H1 (cell line): Measurements from ENCODE around the gene ANKRD27. TPM values are rescaled to one million over a fixed set of nuclear protein-coding genes. Genes with fewer than 3 reads are reported as not detected.

Experiments
- RFX5 ChIP-seq: IDR thresholded peaks from 2 replicates; pipeline ENCODE4 v1.6.1; 2011; ENCODE audit warnings: low read depth, low read length, improper control_type of control experiment, borderline replicate concordance
- TEAD4 ChIP-seq: IDR thresholded peaks from 2 replicates; pipeline ENCODE4 v1.6.1; 2012; ENCODE audit warnings: low read depth, low read length, inconsistent platforms, mixed read lengths
- polyA plus RNA-seq, 7 experiments: library from polyadenylated mRNA; depleted of rRNA in 3 of 7; stranded (reverse) in 5 of 7; unstranded in 2 of 7; fragments of >200 nt in 5 of 7; fragments of 200-250 nt in 2 of 7; gene quantifications; 1 replicate in 5 of 7; 2 replicates in 1 of 7; 4 replicates in 1 of 7; pipeline versions ENCODE4 v1.2.1 to v1.2.3, GENCODE V29; 2011 to 2013; ENCODE audit warnings: missing spikeins in 2 of 7, mixed read lengths in 2 of 7
- total RNA-seq: library from RNA; stranded (reverse); fragmentation: NEBNext Ultra II Directional; extraction: Animal tissue kit (Norgen Biotek cat#: 25700); gene quantifications from 2 replicates; pipeline ENCODE4 v1.2.1, GENCODE V29; 2021
- TF ChIP-seq, protein P1 (sequence below), 3 experiments: IDR thresholded peaks; 1 replicate in 2 of 3; 2 replicates in 1 of 3; pipeline versions ENCODE4 v1.5.1 to v1.6.1; 2011; ENCODE audit warnings: low read length in 3 of 3, mild to moderate bottlenecking in 3 of 3, inconsistent platforms in 2 of 3, low read depth in 1 of 3, moderate library complexity in 1 of 3; ENCODE audit not compliant: insufficient read depth in 1 of 3; ENCODE audit errors: control extremely low read depth in 1 of 3

ANKRD27 gene
- total and polyA plus RNA-seq, 2 of the 8 experiments (the other 6 are each of a cell fraction or from before 2014, with no cell fraction given) = 27.9 to 55.7 TPM

DNA sequence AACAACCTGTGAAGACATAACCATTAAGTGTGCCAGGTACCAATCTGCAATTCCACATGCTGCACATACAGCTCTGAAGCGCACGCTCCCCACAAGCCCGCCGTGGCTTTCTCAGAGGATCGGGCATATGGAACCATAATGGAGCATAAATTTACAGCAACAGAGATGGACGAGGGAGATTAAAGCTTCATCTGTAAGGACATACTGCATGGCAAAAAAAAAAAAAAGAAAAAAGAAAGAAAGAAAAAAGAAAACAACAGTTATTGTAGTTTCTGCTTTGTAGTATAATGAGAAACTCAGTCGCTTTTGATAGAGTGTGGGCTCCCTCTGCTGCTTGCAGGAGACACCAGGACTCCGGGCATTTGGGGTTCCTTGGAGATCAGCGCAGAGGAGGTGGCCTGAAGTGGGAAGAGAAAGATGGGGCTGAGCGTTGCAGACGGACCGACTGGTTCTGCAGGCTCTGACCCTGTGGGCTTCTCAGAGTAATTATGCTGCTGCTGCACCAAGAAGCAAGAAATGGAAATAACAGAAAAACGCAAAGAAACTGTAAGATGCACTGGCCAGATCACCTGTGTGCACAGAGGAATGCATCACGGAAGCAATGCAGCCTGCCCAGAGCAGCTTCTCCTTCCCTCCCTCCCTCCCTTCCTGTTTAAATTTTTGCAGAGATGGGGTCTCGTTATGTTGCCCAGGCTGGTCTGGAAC, 104.7 kb downstream of the ANKRD27 start (continued):
- TF ChIP-seq, protein P1, sequence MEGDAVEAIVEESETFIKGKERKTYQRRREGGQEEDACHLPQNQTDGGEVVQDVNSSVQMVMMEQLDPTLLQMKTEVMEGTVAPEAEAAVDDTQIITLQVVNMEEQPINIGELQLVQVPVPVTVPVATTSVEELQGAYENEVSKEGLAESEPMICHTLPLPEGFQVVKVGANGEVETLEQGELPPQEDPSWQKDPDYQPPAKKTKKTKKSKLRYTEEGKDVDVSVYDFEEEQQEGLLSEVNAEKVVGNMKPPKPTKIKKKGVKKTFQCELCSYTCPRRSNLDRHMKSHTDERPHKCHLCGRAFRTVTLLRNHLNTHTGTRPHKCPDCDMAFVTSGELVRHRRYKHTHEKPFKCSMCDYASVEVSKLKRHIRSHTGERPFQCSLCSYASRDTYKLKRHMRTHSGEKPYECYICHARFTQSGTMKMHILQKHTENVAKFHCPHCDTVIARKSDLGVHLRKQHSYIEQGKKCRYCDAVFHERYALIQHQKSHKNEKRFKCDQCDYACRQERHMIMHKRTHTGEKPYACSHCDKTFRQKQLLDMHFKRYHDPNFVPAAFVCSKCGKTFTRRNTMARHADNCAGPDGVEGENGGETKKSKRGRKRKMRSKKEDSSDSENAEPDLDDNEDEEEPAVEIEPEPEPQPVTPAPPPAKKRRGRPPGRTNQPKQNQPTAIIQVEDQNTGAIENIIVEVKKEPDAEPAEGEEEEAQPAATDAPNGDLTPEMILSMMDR (IDR thresholded peaks at IDR 0.05; ENCODE audit: control extremely low read depth in 1 of 3, insufficient read depth in 1 of 3, low read depth in 1 of 3, low read length in 3 of 3) = peak; percentile 56 to 80 (median 75)
- TF ChIP-seq TEAD4 (no peak), RFX5 (no peak)
